Endometrium (tissue), 2 donors: ENCODE data around the gene MBP.

Experiments used
- FAIRE-seq: peaks from 2 replicates; lab custom pipeline; 2012; peaks lifted over from hg19 to GRCh38; lab: Jason Lieb, UNC
- donor health status: control.
- donor health status: control.

MBP gene

DNA sequence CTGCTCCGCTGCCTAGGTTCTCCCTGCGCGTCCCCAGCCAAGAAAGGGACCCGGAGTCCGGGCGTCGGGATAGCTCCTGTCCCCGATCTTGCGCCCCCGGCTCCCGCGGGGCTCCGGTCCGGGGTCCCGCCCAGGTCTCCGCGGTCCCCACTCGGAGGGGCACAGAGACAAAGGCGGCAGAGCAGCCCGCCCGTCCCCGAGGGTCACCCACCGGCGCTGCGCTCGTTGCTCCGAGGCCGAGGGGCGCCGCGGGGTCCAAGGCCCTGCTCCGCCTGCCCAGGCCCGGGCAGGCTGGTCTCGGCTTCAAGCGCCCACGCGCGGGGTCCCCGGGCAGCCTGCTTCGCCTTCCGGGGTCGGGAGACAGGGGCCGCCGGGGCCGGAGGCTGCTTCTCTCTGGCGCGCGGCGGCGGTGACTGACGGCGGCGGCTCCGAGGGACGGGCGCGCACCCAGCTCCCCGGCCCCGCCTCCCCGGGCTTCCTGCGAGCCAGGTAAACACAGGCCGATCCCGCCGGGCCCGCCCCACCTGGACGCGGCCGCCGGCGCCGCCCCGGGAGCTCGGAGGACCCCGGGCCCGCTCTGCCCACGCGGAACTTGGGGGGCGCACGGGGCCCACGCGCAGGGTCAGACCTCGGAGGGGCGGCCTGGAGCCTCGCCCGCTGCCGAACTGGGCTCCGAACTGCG lies at the start of gene MBP:
Gene MBP, minus strand, starts transcription at position 415 of the 682 bp plus-strand sequence. CDS start 27,522 bp downstream, outside the sequence.
- FAIRE-seq = no peak

DNA sequence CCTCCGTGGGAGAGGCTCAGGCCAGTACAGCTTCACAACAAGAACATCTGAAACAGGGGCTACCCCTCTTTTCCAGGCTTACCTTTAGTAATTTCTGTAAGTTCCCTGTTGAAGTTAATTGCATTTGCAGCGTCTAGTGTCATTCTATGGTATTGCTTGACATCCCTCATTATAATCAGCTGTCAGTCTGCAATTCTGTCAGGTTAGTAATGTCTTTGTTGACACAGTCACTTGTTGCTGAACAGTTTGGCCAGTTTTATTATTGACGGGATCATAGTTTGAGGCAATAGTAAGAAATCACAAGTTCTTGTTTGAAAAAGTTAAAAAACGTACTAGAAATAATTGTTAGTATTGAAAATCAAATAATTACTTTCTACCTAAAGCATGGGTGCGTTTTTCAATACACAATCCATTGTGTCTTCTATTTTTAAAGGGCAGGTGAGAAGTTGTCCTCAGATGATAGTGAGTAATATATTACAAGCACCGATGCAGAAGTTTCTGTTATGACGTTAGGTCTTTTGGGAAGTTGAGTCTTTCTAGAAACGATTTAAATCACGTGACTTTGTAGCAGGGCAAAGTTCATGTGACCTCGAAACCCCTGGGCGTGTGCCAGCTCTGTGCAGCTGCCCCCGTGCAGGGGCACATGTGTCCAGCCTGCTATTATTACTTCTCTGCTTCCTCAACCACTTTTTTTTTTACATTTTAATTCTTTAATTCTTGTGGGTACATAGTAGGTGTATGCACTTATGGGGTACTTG lies 49.5 kb upstream of the MBP start:
- no peak for FAIRE-seq

DNA sequence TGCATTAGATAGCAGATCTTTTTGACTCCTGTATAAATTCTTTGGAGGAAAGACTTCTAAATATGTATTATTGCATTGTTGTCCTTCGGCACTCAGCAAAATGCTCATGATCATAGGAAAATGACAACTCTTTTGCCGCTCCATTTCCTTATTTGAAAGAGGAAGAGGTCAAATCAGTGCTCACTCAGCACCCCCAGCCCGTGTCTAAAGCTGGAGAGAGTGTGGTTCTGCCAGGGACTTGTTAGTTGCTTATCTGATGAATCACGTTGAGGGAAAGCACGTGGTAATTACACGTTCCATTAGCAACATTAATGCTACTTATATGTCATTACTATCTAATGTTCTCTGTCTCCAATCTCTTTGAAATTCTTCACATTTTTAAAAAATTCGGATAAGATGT lies 46.0 kb upstream of the MBP start:
- FAIRE-seq = no peak

DNA sequence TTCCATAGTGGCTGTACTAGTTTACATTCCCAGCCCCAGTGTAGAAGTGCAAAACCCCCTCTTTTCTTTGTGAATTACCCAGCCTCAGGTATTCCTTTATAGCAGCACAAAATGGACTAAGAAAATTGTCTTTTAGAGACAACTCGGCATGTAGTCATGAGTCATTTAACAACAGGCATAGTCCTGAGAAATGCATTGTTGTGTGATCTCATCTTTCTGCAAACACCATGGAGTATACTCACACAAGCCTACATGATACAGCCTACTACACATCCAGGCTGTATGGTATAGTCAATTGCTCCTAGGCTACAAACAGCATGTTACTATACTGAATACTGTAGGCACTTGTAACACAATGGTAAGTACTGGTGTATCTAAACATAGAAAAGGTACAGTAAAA lies 44.4 kb upstream of the MBP start:
- FAIRE-seq = no peak

DNA sequence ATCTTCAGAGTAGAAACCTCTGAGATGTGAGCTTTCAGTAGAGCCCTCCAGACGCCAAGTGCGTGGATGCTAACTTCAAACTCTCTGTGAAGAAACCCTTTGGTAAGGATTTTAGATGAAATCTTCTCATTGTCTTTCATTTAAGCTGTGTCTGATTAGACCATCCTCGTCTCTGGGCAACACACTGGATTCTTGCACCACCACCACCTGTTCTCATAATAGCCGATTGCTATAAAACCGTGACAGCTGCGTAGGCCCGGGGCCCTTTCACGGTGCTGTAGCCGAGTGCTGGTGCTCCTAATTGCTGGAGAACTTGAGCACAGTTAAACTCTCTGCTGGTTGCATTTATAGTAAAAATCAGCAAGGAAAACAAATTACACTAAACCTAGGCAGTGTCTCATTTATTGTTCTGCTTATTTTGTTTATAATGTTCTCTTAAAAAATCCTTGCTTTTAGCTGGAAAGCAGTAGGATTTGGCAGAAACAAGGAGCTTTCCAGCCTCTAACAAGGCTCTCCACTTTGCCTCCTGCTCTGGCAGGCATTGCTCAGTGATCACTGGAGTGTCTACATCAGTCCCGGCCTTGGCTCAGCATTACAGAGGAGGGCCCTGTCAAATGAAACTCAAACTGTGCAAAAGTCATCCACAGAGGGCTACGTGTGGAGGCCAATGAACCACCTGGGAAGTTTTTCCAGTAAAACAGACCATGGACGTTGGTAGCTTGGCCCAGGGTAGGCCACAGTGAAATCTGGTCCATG lies 40.9 kb upstream of the MBP start:
- FAIRE-seq = no peak

DNA sequence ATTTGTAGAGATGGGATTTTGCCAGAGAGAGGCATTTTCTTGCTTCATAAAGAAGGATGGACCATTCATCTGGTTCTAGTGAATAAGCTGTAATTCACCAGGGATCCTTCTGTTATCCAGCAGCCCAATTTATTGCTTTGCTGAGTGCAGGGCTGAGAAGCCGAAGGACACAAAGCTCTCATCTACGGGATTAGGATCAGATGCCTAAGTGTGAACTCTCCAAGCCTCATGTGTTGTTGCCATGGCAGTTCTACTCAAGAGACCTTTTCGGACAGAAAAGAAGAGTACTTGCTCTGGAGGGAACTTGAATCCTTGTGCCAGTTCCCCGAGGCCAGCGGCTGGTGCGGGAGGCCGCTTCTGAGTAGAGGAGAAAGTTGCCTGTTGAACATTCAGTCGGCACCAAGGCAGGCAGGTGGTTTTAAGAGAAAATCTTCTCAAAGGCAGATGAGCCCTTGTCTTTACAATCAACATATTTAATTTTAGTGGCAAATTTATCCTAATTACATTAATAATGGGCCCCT lies 38.4 kb upstream of the MBP start:
- FAIRE-seq = no peak

DNA sequence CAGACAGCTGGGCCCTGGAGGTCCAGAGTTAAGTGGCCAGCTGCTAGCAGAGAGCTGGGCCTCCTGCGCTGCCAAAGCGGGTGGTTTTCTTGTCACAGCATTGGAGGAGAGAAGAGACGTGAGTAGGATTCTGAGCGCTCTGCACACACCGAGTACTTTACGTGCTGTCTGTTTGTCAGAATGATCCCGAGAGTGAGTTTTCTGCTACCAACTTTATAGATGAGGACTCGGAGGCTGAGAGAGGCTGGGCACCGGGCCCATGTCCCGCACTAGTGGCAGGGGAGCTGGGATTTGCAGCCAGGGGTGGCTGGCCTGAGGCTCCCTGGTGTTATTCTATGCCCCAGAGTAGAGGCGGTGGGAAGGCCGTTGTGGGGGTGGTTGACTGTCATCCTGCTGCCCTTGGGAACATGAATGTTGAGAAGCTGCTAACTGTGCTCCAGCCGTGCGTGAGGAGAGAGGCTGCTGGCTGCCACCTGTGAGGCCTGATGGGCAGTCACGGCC lies 36.3 kb upstream of the MBP start:
- no peak for FAIRE-seq

DNA sequence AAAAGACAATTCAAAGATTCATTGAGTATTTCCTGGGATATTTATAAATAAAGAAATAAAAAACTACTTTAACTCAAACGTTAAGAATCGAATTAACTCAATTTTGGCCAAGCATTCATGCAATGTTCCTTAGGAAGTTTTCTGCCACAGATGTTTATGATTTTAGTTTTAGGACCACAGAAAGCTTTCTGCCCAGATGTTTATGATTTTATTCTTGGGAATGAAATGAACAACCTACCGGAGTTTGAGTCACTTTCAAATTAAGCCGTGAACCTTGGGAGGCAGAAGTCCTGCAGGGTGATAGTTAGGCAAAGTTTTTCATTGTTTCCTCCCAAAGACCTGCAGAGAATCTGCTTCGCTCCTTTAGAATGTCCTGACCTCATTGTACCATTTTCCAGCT lies 34.7 kb upstream of the MBP start:
- peak; percentile 79 for FAIRE-seq

DNA sequence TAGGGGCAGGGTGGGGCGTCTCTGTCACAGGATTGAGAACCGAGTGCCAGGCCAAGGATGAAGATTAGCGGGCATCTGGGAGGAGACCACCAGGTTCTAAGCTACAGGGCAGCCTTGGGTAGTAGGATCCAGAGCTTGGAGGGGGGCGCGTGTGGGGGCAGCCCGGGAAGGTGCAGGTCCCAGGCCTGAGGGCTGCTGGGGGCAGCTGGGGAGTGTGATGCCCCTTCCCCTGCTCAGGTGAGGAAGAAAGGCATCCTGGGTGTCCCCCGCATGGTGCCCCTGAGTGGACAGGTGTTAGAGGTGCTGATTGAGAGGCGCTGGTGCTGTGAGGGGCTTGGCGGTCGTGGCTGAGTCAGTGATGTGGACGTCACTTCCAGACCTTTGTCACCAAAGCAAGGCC lies 33.9 kb upstream of the MBP start:
- FAIRE-seq = no peak

DNA sequence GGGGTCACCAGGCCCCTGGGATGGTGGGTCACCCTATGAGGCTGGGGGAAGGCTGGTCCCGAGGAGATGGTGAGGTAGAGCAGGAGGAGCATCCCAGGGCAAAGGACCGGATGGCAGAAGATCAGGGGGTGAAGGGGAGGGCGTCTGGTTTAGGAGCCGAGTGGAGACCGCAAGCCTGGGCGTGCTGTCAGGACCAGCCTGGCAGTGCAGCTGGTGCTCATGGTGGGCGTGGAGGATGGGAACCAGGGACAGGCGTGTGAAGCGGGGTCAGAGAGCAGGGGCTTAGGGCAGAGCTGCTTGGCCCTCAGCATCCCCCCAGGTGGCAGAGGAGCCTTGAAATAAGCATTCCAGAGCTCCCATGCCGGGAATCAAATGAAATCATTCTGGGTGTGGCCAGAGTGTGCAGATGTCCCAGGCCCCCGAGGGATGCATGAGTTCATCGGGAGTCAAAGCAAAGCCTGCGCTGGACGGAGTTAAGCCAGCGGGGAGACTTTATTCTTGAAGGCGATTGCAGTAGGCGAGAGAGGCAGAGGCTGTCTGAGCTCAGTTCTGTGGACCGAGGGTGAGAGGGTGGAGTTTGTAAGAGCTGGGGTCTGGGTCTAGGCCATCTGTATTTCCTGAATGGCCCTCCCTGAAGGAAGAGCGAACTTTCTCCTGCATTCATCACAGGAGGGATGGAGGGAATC lies 33.1 kb upstream of the MBP start:
- no peak for FAIRE-seq

DNA sequence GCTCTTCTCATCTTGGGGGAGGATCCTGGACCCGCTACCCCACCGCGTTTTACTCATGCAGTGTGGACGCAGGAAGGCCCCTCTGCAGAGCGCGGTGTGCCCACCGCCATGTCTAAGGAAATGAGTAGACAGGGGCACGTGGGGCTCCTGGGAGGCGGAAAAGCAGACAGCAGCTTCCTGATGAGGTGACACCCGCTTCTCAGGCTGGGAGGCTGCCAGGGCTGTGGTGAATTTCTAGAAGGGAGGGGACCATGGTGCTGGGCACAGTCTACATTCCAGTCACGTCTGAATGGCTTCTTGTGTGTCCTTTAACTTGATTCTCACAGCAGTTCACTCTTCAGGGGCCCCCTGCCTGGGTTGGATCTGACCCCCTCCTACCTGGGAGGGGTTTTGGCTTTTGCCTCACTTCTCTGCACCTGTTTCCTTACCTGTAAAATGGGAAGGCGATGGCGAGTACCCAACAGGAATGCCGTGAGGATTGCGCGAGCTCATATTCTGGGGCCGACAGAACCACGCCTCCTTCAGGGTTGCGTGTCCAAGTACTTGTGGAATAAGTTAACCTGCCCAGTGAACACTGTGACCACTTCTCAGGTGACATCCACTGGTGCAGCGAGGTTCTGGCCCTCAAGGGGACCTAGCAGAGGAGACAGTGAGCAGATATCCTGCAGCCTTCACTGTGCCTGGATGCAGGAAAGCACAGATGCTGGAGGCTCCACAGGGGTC lies 32.3 kb upstream of the MBP start:
- FAIRE-seq = no peak

DNA sequence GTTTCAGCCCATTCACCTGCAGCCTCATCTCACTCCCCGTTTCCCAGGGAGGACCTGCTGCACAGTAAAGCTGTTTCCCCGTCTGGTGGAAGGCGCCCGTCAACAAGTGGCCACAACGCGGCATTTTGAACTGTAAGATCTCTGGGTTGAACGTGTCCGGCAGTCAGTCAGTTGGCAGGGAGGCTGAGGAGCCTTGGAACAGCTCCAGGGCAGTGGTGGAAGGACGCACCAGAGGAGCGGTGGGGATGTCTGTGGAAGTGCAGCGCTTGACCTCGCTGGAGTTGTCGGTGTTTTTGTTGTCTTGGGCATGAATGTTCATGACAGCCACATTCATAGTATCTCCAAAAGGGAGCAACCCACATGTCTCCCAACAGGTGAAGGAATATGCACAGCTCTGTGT lies 31.4 kb upstream of the MBP start:
- no peak for FAIRE-seq

DNA sequence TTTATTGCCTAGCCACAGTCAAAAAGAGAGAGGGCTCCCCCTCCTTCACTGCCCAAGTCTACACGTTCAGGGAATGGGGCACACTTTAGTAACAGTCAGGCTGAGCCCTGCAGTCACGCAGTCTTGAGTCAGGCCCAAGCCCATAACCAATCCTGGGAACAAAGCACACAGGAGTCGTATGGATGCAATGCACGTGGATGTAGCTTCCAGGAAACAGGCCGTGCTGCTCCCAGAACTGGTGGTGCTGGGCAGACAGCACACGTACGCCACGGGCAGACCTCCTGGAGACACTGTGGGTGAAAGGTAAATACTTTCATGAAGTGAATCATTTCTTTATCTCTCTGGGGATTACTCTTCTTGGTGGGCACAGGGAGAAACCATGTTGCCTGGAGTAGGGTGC lies 30.0 kb upstream of the MBP start:
- no peak for FAIRE-seq

DNA sequence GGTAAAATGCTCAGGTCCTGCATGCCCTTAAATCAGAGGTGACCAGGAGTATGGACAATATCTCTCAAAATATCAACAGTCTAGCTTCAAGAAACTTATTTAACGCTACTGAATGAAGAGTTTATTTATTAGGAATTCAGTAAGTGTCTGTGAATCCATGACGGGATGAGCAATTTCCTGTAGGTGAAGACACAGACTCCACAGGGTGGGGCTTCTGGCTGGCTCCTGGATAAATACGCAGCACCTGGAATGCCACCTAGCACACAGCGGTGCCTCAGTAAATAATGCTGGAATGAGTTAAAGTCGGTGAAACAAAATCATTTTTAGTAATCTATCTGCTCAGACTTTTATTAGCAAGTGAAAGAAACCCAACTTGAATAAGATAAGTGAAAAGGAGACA lies 29.4 kb upstream of the MBP start:
- FAIRE-seq = no peak

DNA sequence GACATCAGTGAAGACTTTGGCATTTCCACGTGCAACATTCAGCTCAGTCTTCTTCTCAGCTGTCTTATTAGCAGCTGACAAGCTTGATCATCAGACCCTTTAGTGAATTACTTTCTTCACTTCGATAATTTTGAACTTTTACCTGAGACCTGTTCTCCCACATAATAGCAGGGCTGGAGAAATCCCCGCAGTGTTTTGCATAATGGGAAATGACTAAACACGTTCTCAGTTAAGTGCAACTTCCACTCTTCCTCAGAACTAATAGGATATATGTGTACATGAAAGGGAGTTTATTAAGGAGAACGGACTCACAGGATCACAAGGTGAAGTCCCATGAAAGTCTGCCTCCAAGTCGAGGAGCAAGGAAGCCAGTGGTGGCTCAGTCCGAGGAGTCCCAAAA lies 28.8 kb upstream of the MBP start:
- FAIRE-seq = no peak

DNA sequence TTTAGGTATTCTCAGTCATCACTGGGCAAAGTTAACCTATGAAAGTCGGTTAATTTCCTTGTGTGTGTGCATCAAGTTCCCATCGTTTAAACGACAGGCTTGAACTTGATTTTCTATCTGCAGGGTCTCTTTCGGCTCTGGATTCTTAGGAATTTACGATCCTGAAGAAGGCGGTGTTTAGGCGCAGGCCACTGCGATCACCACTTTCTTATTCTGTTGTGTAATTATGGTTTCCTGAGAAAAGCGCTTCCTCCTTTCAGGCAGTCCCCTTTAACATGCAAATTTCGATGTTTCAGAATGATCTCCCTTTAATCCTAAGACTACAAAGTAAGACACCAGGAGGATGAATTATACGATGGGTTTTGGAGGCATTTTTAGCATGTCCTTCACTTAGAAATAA lies 27.9 kb upstream of the MBP start:
- no peak for FAIRE-seq

DNA sequence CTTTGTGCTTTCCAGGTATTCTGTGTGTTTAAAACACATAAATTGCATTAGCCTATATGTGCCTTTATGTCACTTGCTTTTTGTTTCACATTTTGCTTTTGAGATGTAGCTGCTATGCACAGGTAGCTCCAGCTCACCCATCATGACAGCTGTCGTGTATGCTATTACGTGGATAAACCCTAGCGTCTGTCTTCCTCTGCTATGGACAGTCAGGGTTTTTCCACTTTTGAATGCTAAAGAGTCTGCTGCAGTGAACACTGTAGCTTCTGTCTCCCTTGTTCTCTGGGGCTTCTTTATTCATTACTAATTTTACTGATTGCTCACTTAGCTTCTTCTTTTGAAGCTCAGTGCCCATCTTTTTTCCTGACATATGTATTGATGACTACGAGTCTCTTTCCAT lies 24.7 kb upstream of the MBP start:
- no peak for FAIRE-seq

DNA sequence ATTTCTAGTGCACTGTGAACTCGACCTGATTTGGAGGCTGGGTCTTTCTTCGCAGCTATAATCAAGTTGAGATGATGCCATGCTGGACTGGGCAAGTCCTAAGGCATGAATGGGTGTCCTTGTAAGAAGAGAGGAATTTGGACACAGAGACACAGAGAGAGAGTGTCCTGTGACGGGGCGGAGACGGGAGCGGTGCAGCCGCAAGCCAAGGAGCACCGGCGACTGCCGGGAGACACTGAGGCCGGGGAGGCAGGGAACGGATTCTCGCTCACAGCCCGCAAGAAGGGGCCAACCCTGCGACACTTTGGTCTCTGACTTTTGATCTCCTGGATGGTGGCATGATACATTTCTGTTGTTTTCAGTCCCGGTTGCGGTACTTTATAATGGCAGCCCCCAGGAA lies 22.4 kb upstream of the MBP start:
- FAIRE-seq = no peak

DNA sequence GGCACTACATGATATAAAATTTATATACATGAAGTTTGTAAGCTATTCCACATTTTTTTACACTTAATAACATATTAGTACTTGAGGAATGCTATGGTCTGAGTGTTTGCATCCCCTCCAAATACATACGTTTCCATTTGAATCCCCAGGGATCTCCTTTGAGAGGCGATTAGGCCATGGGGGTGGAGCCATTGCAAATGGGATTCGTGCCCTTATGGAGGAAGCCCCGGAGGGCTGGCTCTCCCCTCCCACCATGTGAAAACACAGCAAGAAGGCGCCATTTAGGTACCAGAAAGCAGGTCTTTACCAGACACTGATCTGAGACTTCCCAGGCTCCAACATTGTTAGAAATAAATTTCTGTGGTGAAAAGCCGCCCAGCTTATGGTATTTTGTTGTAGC lies 20.8 kb upstream of the MBP start:
- FAIRE-seq = no peak

DNA sequence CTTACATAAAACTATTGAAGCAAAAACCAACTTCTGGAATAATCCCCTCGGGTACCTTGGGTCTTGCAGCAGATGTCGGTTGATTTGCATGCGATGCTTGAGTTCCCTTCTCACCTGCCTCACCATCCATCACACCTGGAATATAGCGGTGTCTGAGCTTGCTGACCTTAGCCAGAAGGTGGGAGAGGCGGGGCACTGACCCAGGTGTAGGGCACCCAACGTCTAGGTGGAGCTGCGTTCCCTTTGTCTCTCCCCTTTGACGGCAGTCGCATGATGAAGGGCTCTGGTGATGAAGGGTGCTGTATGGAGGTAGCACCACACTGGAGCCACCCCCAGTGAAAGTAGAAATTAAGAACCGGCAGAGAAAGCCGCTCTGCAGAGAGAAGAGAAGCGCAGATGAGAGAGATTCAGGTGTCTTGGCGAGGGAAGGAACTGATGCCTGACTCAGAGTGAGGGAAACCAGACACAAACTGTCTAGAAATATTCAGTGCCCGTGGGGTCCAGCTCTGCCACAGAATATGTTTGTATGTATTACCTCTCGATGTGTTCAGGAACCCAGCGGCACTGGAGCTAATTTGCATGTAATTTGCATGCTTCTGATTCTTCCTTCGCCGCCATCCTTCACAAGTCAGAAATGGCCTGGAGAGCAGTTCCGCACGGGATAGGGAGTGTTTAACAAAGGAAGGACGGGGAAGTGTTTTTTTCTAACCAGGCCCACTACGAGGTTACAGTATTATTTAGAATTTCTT lies 19.4 kb upstream of the MBP start:
- FAIRE-seq = no peak
